Stimulated activated CD8-positive, alpha-beta memory T cell treated with anti-CD3 and anti-CD28 coated beads, Interleukin-15, amount 100 ng/mL, for 1 hour (primary cell): ENCODE measurements around the gene PAPLN.
"Not testable (repeated sequence)": the region's sequence is repeated elsewhere in the genome, so short reads cannot be mapped to it uniquely, and the experiment has no call there.

Source experiments
- DNase-seq: peaks from one replicate; pipeline ENCODE4 v3.0.0-alpha.2; 2020; ENCODE audit warnings: low read depth

The PAPLN gene

DNA sequence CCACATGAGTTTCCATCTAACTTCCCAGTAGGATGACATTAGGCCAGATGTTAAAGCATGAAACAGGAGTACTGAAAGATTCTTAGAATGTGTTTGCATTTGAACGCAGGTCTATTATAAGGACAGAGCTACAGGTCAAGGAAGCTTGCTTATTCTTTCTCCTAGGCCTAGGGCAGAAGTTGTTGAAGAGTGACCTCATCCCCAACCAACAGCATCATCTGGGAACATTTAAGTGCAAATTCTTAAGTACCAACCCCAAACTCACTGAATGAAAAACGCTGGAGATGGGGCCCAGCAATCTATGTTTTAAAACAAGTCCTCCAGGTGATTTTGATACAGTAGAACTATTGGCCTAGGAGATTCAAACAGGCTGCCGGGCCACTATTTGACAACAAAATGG is 52.4 kb downstream of the PAPLN start:
- DNase-seq = no peak

DNA sequence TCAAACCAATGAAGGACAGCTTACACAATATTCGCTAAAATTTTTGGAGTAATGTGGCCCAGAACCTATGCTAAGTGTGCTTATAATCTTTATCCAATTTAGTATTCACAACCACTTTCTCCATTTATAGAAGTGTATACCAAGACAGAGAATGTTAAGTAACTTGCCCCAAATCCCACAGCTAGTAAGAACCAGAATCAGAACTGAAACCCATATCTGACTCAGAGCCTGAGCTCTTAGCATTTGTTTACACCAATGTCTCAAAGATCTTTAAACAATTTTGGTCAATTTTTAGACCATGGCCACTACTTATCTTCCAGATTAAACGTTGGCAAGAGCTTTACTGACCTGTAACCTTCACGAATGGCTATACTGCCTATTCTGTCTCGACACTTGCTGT is 53.0 kb downstream of the PAPLN start:
- no peak for DNase-seq

DNA sequence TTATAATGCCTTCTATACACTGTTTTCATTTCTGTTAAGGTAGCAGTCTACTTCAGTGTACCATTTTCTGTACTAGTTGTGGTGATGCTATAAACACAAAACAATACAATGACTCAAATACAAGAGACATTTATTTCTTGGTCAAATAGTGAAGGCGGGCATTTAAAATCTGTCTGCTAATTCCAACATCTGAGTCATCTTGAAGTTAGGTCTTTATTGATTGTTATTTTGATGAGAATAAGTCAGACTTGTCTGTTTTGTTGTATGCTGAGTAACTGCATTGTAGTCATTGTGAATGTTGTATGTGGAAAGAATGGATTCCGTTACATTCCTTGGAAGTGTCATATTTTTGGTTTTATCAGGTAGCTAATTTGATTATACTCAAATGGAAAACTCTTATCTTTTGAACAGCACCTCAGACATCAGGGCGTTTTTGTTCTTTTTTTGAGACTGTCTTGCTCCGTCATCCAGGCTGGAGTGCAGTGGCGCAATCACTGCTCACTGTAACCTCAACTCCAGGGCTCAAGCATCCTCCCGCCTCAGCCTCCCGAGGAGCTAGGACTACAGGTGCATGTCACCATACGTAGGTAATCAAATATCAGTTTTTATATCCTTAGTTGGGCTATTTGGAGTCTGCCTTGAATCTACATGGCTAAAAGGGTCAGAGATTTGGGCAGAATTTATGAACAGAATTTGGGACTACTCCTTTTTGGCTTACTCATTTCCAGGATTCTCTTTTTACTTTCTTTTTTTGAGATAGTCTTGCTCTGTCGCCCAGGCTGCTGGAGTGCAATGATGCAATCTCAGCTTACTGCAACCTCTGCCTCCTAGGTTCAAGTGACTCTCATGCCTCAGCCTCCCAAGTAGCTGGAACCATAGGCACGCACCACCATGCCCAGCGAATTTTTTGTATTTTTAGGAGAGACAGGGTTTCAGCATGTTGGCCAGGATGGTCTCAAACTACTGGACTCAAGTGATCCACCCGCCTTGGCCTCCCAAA is 56.8 kb downstream of the PAPLN start:
- no peak for DNase-seq

DNA sequence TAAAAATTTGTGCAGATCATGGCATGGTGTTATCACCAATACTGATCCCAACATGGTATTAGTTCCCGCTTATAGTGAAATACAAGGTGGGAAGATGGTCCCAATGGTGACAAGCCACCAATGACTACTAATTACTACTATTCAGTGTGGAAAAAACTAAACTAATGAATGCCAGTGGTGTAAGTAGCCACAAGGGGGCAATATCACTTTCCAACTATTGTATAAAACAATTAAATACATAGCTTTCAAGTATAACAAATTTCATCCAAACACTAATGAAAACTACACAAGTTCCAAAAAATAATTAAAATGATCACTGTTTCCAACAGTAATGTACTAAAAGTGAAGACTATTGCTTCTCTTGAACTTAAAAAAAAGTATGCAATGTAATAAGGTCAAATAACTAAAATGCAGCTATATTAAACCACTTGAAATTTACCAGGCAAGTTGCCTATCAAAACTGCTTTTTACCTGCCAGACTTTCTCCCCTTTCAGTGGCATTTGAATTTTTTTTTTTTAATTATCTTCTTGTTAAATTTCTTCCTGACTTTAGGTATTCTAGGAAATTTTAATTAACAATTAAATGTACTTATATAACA is 58.0 kb downstream of the PAPLN start:
- no peak for DNase-seq

DNA sequence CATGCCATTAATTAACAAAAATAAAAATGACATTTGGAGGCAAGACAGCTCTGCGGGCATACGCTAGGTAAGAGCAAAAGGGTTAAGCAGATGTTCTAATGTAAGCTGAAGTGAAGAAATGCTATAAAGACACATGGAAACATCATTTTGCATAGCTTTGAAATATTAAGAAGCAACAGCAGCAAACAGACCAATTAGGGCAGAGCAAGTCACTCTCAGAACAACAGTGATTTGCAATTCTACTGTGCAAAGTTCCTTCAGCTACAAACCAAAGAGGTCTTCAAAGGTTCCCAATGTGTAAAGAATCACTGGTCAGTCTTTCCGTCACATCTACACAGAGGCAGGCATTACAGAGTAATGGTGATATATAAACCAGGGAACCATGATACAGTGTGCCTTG is 68.2 kb downstream of the PAPLN start:
- DNase-seq = no peak

DNA sequence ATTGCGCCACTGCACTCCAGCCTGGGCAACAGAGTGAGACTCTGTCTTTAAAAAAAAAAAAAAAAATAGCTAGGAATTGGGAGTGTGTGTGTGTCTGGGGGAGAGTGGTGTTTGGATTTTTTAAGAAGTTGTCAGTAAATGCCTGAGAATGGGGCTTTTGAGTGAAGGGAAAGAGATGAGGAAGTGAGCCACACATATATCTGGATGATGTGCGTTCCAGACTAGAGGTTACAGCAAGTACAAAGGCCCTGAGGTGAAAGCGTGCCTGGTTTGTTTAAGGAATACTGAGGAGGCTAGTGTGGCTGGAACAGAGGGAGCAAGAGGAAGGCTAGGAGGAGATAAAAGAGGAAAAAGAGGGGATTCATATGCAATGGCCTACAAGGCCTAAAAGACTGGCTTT is 70.0 kb downstream of the PAPLN start:
- no peak for DNase-seq

DNA sequence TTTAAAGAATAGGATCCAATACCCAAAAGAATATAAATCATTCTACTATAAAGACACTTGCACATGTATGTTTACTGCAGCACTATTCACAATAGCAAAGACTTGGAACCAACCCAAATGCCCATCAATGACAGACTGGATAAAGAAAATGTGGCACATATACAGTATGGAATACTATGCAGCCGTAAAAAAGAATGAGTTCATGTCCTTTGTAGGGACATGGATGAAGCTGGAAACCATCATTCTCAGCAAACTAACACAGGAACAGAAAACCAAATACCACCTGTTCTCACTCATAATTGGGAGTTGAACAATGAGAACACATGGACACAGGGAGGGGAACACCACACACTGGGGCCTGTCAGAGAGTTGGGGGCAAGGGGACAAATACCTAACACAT is 71.9 kb downstream of the PAPLN start:
- DNase-seq = not testable (repeated sequence)

DNA sequence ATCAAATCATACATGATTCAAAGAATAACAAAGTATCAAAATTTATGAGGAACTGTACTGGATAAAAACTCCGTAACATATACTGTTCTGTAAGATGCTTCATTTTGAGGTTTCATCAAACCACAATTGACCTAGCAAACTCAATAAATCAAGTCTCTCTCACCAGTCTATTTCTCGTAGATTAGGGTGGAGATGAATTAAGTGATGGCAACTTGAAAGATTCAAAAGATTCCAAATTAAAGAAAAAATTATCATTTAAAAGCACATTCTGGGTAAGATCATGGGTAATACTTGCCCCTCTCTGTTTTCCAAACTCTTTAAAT is 74.4 kb downstream of the PAPLN start:
- DNase-seq = no peak

DNA sequence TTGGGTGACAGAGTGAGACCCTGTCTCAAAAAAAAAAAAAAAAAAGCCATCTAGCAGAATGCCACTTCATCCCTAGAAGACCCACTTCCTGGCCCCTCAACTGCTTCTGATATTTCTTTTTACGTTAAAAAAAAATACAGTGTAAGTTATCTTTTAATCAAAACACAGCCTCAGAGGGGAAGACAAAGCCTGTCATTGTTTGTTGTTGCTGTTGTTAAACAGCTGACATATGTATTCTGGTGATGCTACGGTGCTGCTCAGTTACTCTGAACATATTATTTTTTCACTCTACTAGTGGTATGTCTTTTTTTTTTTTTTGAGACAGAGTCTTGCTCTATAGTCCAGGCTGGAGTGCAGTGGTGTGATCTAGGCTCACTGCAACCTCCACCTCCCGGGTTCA is 75.4 kb downstream of the PAPLN start:
- no peak for DNase-seq

DNA sequence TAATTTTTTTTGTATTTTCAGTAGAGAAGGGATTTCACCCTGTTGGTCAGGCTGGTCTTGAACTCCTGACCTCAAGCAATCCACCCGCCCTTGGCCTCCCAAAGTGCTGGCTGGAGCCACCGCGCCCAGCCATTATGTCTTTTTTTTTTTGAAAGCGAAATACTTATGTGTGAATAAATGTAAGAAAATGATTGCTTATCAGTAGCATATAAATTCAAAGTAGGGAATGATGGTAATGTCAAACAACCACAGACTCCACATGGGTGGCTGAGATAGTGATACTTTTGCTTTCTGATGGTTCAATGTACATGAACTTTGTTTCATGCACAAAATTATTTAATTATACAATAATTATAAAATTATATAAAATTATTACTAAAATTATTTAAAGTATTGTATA is 75.8 kb downstream of the PAPLN start:
- no peak for DNase-seq

DNA sequence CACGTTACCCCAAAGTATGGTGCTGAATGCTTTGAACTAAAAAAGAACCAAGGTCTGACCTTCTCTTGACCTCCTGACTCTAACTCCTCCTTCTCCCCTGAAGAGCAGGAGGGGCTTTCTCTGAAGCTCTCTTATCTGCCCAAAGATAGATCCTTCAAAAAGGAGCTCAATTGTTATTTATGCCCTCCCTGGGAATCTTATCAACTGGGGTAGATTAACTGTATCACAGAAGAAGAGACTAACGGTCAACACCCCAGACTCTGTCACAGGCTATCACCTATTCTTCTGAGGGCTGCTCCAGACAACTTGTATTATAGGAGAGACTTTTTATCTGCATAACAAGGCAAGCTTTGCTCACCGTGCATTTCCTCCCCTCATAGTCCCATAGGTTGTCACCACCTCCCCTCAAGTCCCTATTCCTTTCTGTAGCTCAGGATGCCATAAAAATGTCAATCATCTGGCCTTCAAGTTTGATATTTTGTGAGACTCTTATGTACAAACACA is 86.6 kb downstream of the PAPLN start:
- no peak for DNase-seq
